Epithelial cell of proximal tubule (primary cell): ENCODE measurements around the gene SCN4A. TPM values are rescaled to one million over a fixed set of nuclear protein-coding genes. Genes with fewer than 3 reads are reported as not detected.
A peak's percentile ranks its signal among the peaks of the same experiment; 100 is the strongest.

Source experiments
- DNase-seq: peaks from one replicate; pipeline ENCODE4 v3.0.0-alpha.2; 2011; ENCODE audit warnings: low read depth
- H3K4me3 ChIP-seq: 2 replicates; pipeline ENCODE4 v1.5.1; 2011; ENCODE audit warnings: low read depth, mild to moderate bottlenecking, low read length
- CTCF ChIP-seq: conservative IDR thresholded peaks from 2 replicates; pipeline ENCODE4 v1.5.1; 2012; ENCODE audit warnings: low read depth, mild to moderate bottlenecking, low read length
- total RNA-seq: library from RNA; depleted of rRNA; stranded (reverse); fragments of >200 nt; gene quantifications from 2 replicates; pipeline ENCODE4 v1.2.3, GENCODE V29; 2015

The SCN4A gene
- total RNA-seq, 1 donor from 2014 or later = not detected

- H3K4me3 ChIP-seq = no peak overlapping the region
Observed at GRCh38 chr17:63960006-63960405, 12.7 kb downstream of the SCN4A start.

GRCh38 chr17:63956296-63956920 lies 16.3 kb downstream of the SCN4A start:
- DNase-seq = no peak
- no peak overlapping the region for H3K4me3 ChIP-seq
- TF ChIP-seq CTCF = no peak

More at GRCh38 chr17:63960006-63960405, 12.7 kb downstream of the SCN4A start:
- TF ChIP-seq CTCF = no peak
- no peak for DNase-seq

DNA sequence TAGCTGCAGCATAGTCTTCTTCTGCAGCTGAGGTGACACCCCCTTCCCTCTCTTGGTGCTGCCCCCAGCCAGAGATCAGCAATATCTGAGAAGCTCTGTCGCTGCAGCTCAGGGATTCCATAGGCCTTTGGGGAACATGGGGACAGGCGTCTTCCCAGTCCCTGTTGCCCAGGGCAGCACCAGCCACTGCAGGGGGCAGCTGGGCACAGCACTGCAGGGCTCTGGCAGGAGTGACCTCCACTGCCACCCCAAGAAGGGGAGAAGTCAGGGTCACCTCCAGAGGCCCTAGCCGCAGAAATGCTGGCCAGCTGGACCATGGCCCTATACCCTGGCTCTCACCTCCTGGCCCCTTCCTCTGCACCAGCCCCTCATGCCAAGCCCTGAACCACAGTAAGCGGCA lies 16.9 kb downstream of the SCN4A start:
- no peak overlapping the region for H3K4me3 ChIP-seq
- DNase-seq = no peak
- TF ChIP-seq CTCF = no peak

DNA sequence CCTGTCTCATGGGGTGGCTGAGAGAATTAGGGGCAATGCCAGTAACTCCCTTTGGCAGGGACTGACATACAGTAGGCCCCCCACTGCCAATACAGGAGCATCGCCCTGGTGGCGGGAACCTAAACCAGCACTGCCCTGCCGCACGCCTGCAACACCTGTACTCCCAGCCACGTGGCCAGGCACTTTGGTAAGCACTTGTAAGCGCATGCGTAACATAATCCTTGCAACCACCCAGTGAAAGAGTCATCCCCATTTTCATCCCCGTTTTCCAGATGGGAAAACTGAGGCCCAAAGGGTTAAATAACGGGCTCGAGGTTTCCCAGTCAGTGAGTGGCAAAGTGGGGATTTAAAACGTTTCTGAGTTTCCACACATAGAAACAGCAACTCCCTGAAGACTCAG lies 17.5 kb downstream of the SCN4A start:
- no peak for TF ChIP-seq CTCF
- DNase-seq = no peak
- H3K4me3 ChIP-seq = no peak overlapping the region

DNA sequence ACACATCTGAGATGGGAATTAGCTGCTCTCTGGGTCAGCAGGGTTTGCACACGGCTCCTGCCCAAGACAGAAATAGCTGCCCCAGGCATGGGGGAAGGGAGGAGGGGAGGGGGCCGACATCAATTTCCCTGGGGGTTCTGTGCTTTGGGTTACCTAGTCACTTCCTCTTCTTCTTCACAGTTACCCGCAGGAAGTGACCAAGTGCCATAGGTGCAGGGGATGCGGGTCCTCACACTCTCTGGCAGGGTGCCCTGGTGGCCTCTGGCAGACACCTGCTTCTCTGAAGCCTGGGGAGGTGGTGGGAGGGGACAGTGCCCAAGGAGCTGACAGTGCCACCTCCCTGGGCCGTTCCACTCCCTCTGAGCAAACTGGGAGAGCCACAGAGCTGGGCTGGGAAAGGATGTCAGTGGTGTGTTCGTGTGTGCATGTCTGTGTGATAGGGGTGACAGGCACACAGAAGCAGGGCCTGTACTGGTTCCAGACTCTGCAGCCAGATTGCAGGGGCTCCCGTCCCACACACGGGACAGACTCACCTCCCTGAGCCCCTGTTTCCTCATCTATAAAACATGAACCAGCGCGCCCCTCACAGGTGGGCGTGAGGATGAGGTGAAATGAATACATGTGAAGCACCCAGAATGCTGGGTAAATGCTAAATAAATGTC lies 18.2 kb downstream of the SCN4A start:
- no peak for DNase-seq
- no peak for TF ChIP-seq CTCF

GRCh38 chr17:63950940-63951907 lies 21.5 kb downstream of the SCN4A start:
- peak; percentile 78 for TF ChIP-seq CTCF
- H3K4me3 ChIP-seq = no peak overlapping the region
- no peak for DNase-seq

More for the DNA sequence above, 18.2 kb downstream of the SCN4A start:
- H3K4me3 ChIP-seq = no peak overlapping the region
